GM19372 (cell line): ENCODE results near the gene WIZ.

Experiments
- ATAC-seq: cut with Tn5 transposase; IDR thresholded peaks from one replicate; pipeline ENCODE4 v1.9.1; 2021; ENCODE audit warnings: mild to moderate bottlenecking, low read depth, moderate library complexity; ENCODE audit not compliant: unreplicated experiment

Gene WIZ

GRCh38 chr19:15466851-15467733, 17.3 kb upstream of the WIZ start:
- ATAC-seq: no peak

- no peak for ATAC-seq
Observed at GRCh38 chr19:15464394-15465385, 14.9 kb upstream of the WIZ start, which contains the start of gene RASAL3. Gene RASAL3 (minus strand): TSS chr19:15464544. CDS start chr19:15464358, 186 bp downstream.

GRCh38 chr19:15463861-15464371, 14.2 kb upstream of the WIZ start:
- no peak for ATAC-seq

- no peak for ATAC-seq
Observed at GRCh38 chr19:15461694-15462093, 11.9 kb upstream of the WIZ start.

- no peak for ATAC-seq
Observed at GRCh38 chr19:15457701-15458484, 8.1 kb upstream of the WIZ start.

GRCh38 chr19:15456871-15457700, 7.3 kb upstream of the WIZ start:
- ATAC-seq: no peak

GRCh38 chr19:15456441-15456840, 6.7 kb upstream of the WIZ start:
- ATAC-seq: no peak

- ATAC-seq: no peak
Observed at GRCh38 chr19:15455996-15456395, 6.2 kb upstream of the WIZ start.

- no peak for ATAC-seq
Observed at GRCh38 chr19:15453906-15454860, 4.4 kb upstream of the WIZ start.

GRCh38 chr19:15453091-15453578, 3.4 kb upstream of the WIZ start:
- no peak for ATAC-seq

- no peak for ATAC-seq
Observed at GRCh38 chr19:15452111-15453047, 2.6 kb upstream of the WIZ start.

GRCh38 chr19:15450528-15450890, 753 bp upstream of the WIZ start:
- ATAC-seq: no peak

GRCh38 chr19:15448778-15449619, 757 bp downstream of the WIZ start:
- ATAC-seq: peak; percentile 17

- no peak for ATAC-seq
Observed at GRCh38 chr19:15448044-15448777, 1.5 kb downstream of the WIZ start.

GRCh38 chr19:15447057-15447456, 2.7 kb downstream of the WIZ start:
- no peak for ATAC-seq
